GM12873 (cell line): ENCODE data around the gene STRADA.

Experiments
- CTCF ChIP-seq: IDR thresholded peaks from 2 replicates; pipeline ENCODE4 v1.5.1; 2012; ENCODE audit warnings: low read depth, mild to moderate bottlenecking, moderate library complexity, low read length, control low read depth; ENCODE audit not compliant: insufficient read depth; ENCODE audit errors: missing control alignments

The STRADA gene

DNA sequence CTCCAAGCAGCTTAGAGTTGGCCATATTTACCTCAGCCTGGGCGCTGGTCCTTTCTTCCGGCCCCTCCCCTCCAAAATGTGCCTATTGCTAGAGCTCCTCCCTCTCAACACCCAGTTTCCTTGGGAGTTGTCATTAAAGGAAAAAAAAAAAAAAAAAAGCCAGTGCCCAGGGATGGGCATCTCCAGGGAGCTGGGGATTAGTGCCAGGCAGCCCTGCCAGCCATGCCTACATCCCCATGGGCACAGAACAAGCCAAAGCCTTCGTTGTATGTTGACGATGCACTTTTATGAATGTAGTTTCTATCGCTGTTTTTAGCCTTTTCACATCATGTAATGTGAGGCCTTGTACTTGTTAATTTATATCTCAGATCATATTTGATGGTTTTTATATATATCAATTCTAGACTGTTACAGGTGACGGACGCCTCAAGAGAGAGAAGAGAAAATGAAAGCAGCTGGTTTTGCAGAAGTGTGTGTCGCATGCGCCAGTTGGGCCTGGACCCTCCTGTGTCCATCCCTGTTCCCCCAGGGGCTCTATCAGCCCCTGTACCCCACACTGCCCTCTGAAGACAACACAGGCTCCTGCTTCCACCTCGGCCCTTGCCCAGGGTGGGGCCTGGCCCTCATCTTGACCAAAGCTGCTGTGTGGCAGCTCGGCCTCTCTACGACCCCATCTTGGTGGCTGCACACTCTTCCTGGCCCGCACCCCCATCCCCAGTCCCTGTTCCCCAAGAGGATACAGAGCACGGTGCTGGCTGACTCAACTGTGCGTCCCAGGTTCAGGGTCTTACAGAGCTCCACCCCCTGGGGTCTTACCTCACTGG lies 46.4 kb downstream of the STRADA start:
- TF ChIP-seq CTCF = no peak

- TF ChIP-seq CTCF = no peak
These were observed 47.2 kb downstream of the STRADA start for GRCh38 chr17:63694229-63694949.

GRCh38 chr17:63693411-63694113 lies 48.0 kb downstream of the STRADA start:
- no peak for TF ChIP-seq CTCF

DNA sequence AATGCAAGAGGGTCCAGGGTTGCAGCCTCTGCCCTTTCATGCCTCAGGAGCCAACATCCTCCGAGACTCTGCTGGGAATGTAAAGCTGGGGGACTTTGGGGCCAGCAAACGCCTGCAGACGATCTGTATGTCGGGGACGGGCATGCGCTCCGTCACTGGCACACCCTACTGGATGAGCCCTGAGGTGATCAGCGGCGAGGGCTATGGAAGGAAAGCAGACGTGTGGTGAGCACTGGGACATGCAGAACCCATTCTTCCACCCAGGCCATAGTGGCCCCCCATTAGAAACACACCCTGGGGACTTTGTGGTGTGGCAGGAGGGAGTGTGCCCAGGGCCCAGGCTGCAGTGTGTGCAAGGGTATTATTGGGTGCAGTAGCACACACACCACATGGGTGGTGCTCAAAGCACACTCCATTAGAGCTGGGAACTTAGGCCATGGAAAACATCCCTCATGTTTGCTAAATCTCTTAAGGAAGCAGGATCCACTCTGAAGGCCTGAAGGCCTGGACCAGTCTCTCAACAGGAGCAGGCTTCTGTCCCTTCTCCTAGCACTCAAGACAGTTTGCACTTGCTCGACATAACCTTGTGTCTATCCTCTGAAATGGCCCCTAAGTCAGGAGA lies 49.3 kb downstream of the STRADA start:
- no peak for TF ChIP-seq CTCF

DNA sequence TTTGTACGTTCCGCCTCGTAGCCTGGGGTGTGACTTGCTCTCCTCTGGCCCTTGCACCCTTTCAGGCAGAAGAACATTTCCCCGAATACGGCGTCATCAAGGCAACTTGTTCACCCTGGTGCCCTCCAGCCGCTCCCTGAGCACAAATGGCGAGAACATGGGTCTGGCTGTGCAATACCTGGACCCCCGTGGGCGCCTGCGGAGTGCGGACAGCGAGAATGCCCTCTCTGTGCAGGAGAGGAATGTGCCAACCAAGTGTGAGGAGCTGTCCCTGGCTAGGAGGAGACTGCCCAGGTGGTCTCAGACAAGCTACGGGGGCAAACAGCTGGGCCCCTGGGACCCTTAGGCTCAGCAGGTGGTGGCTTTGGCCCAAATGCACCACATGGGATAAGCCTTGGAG lies 52.1 kb downstream of the STRADA start:
- no peak for TF ChIP-seq CTCF

GRCh38 chr17:63688396-63689020 lies 53.1 kb downstream of the STRADA start:
- TF ChIP-seq CTCF = peak; percentile 15
